ENCODE data around the gene TTLL3.
"Not testable (repeated sequence)": the region's sequence is repeated elsewhere in the genome, so short reads cannot be mapped to it uniquely, and the experiment has no call there.

Gene TTLL3

DNA sequence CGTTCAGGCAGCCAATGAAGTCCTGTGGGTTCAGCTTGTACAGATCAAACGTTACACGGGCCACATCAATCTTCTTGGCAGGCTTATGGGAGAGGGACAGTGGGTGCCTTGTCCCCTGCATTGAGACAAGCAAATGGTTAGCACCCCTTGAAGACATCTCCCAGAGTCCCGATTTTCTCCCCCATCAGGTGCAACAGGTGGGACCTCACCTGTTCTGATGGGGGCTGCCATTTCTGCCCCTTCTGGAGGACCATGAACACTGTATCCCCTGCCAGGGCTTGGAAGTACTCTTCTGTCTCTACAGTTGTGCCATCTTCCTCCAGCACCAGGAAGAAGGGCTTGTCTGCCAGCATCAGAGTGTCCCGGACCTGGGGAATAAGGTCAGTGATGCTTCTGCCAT lies 59.9 kb downstream of the TTLL3 start:
- no peak for DNase-seq

DNA sequence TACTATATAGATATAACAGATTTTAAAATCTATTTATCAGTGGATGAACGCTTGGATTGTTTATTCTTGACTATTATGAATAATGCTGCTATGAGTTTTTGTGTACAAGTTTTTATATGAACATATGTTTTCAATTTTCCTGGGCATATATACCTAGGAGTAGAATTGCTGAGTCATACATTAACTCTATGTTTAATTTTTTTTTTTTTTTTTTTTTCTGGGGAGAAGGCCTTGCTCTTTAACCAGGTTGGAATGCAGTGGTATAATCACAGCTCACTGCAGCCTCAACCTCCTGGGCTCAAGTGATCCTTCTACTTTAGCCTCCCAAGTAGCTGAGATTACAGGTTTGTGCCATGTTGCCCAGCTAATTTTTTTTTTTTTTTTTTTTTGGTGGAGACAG lies 60.9 kb downstream of the TTLL3 start:
- no peak for DNase-seq

DNA sequence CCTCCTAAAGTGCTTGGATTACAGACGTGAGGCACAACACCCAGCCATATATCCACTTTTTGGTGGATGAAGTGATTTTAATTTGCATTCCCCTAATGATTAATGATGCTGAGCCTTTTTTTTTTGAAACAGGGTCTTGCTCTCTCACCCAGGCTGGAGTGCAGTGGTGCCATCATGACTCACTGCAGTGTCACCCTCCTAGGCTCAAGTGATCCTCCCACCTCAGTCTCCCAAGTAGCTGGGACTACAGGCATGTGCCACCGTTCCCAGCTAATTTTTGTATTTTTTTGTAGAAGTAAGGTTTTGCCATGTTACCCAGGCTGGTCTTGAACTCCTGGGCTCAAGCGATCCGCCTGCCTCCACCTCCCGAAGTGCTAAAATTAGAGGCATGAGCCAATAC lies 62.0 kb downstream of the TTLL3 start:
- DNase-seq: not testable (repeated sequence)

DNA sequence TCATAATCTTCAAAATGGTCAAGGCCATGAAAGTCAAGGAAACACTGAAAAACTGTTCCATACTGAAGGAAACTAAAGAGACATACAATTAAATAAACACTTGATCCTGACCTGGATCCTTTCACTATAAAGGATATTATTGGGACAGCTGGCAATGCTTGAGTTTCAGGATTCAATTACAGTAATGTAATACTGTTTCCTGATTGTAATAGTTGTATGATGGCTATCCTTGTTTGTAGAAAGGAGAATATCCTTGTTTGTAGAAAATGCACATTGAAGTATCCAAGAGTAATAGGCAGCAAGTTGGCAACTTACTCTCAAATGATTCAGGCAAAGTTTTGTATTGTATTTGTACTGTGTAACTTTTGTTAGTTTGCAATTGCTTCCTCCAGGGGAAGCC lies 65.4 kb downstream of the TTLL3 start:
- DNase-seq: no peak

DNA sequence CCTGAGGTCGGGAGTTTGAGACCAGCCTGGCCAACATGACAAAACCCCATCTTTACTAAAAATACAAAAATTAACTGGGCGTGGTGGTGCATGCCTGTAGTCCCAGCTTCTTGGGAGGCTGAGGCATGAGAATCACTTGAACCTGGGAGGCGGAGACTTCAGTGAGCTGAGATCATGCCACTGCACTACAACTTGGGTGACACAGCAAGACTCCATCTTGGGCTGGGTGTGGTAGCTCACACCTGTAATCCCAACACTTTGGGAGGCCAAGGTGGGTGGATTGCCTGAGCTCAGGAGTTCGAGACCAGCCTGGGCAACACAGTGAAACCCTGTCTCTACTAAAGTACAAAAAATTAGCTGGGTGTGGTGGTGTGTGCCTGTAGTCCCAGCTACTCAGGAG lies 66.2 kb downstream of the TTLL3 start:
- not testable (repeated sequence) for DNase-seq

DNA sequence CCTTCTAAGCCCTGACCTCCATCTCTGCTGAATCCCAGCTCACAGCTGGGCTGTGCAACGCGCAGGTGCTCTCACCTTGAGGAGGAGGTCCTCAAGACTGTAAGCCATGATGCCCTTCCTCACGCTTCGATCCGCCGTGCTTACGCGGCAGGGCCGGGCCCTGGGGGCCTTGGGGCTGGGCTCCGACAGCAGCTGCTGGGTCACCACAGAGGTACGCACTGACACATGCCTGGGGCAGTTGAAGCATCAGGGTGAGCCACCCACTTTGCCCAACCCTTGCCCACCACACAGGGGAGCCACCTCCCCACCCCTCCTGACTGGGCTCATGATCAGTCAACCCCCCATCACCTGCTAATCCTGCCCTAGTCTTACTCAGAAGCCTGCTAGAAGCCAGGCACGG lies 66.9 kb downstream of the TTLL3 start:
- no peak for DNase-seq

DNA sequence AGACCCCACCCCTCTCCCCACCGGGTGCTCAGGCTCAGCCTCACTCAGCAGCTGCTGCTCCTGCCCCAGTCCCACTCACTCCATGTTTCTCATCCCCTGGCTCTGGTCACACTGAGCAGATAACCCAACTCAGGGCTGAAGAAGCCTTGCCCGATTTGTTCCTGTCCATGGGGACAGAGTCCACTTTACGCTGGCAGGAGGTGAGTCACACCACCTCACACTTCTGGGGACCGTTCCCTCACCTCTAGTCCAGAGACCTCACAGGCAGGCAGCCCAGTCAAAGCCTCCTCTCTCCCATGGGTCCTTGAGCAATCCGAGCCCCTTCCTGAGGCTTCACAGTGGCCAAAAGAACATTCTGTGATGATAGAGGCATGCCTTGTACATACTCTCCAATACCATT lies 68.6 kb downstream of the TTLL3 start:
- no peak for DNase-seq

DNA sequence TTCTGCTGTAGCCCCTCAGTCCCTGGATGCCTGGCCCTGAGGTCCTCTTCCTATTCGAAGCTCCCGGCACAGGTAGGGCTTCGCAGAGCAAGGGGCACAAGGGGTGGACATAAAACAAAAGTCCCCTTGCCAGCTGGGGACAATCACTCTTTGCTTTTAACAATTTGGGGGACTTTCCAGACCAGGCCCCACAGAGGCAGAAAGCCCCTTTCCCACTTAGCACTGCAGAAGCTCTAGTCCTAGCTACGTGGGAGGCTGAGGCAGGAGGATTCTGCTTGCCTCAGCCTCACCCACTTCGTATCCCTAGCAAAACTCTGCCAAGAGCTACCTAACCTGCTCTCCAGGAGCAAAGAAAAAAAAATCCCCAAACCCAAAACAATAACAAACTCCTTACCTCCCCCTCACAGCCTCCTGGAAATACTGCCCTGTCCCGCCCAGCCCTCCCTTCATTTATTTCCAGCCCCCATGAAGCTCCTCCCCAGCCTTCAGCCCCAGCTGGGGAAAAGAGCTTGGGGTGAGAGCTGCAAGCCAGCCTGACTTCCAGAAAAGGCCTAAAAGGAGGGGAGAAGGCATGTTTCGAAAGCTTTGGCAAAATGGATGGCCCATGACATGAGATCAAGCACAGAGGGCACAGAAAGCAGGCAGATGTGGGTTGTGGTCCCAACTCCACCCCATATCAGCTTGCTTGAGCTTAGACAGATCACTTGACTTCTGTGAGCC lies 69.9 kb downstream of the TTLL3 start, which contains the start of gene CIDEC:
Gene CIDEC (minus strand): TSS at position 424 of the 720 bp plus-strand sequence. CDS start 1,767 bp downstream, outside the sequence.
- no peak for DNase-seq

DNA sequence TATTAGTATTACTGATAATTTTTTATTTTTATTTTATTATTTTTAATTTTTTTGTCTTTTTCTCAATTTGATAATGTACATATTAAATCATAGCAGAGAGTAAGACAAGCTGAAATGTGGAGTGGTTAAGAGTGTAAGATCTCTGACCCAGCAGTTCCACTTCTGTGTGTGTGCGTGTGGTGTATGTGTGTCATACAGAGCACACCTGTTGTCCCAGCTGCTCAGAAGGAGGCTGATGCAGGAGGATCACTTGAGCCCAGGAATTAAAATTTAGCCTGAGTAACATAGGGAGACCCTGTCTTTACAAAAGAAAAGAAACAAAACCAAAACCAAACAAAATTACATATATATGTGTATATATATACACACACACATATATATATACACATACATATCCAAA lies 71.4 kb downstream of the TTLL3 start:
- DNase-seq: no peak

DNA sequence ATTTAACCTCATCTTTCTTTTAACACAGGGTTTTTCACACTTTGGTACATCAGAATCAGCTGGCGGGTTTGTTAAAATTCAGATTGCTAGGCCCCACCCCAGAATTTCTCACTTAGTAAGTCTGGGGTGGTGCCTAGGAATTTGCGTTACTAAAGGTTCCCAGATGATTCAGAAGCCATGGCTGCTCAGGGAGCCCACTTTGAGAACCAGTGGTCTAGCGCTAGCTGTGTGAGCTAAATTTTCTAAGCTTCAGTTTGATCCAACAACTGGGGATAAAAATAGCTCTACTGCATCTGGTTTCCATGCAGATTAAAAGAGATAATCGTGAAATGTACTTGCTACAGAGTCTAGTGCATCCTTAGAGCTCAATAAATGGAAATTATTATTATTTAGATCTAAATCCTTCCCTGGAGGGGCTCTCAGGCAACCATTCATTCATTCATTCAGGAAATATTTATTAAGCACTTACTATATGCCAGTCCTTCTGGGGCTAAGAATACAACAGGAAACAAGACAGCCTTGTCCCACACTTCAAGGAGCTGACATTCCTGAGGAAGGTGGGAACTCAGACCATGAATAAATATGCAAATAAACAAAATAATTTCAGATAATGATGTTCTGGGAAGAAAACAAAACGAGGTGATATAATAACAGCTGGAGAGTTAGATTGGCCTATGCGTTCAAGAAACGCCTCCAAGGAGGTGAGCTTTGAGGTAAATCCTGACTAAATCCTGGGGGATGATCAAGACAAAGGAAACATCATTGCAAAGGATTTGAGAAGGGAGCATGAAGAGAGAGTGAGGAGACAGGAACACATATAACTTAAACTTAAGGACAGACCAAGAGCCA lies 73.9 kb downstream of the TTLL3 start:
- DNase-seq: no peak

DNA sequence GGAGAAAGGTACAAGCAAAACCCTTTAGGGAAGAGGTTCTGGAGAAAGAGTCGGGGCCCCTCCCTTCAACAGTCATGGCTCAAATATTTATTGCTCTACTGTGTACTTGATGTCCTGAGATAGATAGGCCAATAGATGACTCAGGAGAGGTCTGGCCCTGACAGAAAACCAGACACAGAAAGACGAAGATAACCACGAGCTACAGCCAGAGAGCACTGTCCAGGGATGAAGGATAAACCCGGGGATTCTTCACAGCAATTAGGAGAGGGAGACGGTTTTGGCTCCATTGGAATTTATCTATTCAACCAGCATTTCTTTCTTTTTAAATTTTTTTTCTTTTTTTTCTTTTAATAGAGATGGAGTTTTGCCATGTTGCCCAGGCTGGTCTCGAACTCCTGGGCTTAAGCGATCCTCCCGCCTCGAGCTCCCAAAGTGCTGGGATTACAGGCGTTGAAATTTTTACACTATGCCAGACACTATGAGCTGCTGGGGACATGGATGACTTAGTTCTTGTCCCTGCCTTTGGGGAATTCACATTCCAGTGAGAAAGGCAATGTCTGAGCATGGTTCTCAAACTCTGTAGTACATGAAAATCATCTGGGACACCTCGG lies 74.6 kb downstream of the TTLL3 start:
- no peak for DNase-seq

Data from stimulated activated CD4-positive, alpha-beta T cell treated with anti-CD3 and anti-CD28 coated beads, Interleukin-4, amount 100 ng/mL, for 4 hours (primary cell).